ENCODE results near the gene CNTN3. TPM values are rescaled to one million over a fixed set of nuclear protein-coding genes. Genes with fewer than 3 reads are reported as not detected.

Gene CNTN3
- total RNA-seq = 1 to 10 TPM; 1.1 to 2.0 TPM
- polyA plus RNA-seq (2013, experiment 1 of 2) = 4.5 TPM
- polyA plus RNA-seq (2013, experiment 2 of 2) = 4.2 TPM
- long read RNA-seq, experiment 1 = 0 reads
- long read RNA-seq, experiment 2, partial matches to known transcripts = 2 of 5 reads
- long read RNA-seq, experiment 2, other reads (novel, unspliced or antisense) = 3 of 5 reads
- long read RNA-seq, experiment 3, partial matches to known transcripts = 0 of 1 reads
- long read RNA-seq, experiment 3, other reads (novel, unspliced or antisense) = 0 of 1 reads
- long read RNA-seq, experiment 4 = 0 reads

DNA sequence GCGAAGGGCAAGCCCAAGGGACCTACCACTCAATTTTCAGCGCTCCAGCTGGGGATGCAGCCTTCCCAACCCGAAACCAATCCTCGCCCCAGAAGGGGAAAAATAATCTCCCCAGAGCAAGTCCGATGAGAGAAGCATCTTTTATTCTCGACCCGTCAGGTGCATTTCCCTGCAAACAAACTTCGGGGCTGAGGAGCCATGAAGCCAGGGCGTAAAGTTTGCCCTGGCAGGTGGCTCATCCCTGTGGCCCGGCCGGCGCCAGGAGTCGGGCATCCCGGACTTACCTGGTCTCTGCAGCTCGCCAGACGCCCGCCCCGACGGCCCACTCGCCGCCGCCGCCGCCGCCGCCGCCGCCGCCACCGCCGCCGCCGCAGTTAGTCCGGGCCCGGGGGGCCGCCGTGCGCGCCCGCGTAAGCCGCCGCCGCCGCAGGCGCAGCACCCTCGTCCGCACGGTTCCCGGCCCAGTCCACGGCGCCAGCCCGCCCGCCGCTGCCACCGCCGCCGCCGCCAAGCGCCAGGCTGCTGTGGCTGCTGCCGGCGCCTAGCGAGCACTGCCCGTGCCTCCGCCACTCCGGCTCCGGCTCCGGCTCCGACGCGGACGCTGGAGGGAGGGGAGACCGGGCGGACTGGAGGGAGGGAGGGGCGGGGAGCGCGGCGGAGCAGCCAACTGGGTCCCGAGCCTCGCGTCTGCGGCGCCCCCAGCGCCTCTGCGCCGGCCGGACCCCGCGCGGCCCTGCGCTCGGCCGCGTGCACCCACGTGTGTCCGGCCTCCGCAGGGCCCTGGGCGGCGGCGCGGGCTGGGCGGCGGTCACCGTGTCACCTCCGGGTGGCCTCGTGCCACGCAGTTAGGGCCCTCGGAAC is at the start of gene CNTN3:
Gene CNTN3, minus strand, starts transcription at position 553 of the 861 bp plus-strand sequence. CDS start 93,547 bp downstream, outside the sequence.
- H3K9ac ChIP-seq (ENCODE audit: extremely low read depth, low read length, poor library complexity, severe bottlenecking) = no peak within 1 kb of the TSS
- no peaks in the 10 kb centered on the region for H3K36me3 ChIP-seq (ENCODE audit: control insufficient read depth, insufficient read depth, low read length)
- Mint-ChIP-seq H3K4me3 (peak within 1 kb of the TSS; percentile 60), H3K4me1 (peaks cover 13% of the 10 kb centered on the region), H3K36me3 (ENCODE audit: low read depth) (no peaks in the 10 kb centered on the region), H3K27ac (no peak within 1 kb of the TSS), H3K9me3 (no peaks in the 10 kb centered on the region), H3K27me3 (ENCODE audit: insufficient read depth) (peaks cover 89% of the 10 kb centered on the region)
- peaks cover 83% of the 10 kb centered on the region for H3K27me3 ChIP-seq (ENCODE audit: control insufficient read depth, insufficient read depth, low read length, poor library complexity, severe bottlenecking)
- TF ChIP-seq, protein P1, sequence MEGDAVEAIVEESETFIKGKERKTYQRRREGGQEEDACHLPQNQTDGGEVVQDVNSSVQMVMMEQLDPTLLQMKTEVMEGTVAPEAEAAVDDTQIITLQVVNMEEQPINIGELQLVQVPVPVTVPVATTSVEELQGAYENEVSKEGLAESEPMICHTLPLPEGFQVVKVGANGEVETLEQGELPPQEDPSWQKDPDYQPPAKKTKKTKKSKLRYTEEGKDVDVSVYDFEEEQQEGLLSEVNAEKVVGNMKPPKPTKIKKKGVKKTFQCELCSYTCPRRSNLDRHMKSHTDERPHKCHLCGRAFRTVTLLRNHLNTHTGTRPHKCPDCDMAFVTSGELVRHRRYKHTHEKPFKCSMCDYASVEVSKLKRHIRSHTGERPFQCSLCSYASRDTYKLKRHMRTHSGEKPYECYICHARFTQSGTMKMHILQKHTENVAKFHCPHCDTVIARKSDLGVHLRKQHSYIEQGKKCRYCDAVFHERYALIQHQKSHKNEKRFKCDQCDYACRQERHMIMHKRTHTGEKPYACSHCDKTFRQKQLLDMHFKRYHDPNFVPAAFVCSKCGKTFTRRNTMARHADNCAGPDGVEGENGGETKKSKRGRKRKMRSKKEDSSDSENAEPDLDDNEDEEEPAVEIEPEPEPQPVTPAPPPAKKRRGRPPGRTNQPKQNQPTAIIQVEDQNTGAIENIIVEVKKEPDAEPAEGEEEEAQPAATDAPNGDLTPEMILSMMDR (conservative IDR thresholded peaks at IDR 0.05) = no peak
- peak; percentile 85 for DNase-seq
- peak within 1 kb of the TSS; percentile 75 for H3K4me3 ChIP-seq (ENCODE audit: low read length)
- H3K27ac ChIP-seq (ENCODE audit: low read depth, low read length) = no peak within 1 kb of the TSS
- H3K9me3 ChIP-seq (ENCODE audit: control insufficient read depth, low read length) = no peaks in the 10 kb centered on the region
- H3K4me1 ChIP-seq (ENCODE audit: control insufficient read depth, insufficient read depth, low read length) = no peaks in the 10 kb centered on the region
- WGBS, 2 experiments (ENCODE audit: insufficient coverage in 1 of 2, insufficient read length in 1 of 2) = 2 to 12% methylated on average over 13 to 108 of the region's 108 CpGs

GRCh38 chr3:74663178-74663577 is 48.7 kb upstream of the CNTN3 start:
- Mint-ChIP-seq H3K4me1 (no peaks in the 10 kb centered on the region), H3K27me3 (ENCODE audit: insufficient read depth) (no peaks in the 10 kb centered on the region), H3K27ac (no peak overlapping the region), H3K36me3 (ENCODE audit: low read depth) (no peaks in the 10 kb centered on the region), H3K9me3 (peaks cover 20% of the 10 kb centered on the region), H3K4me3 (no peak overlapping the region)
- WGBS, 2 experiments (ENCODE audit: insufficient coverage in 1 of 2, insufficient read length in 1 of 2) = 95 to 100% methylated on average over 2 to 3 of the region's 3 CpGs
- no peaks in the 10 kb centered on the region for H3K4me1 ChIP-seq (ENCODE audit: control insufficient read depth, insufficient read depth, low read length)
- no peak overlapping the region for H3K27ac ChIP-seq (ENCODE audit: low read depth, low read length)
- H3K27me3 ChIP-seq (ENCODE audit: control insufficient read depth, insufficient read depth, low read length, poor library complexity, severe bottlenecking) = no peaks in the 10 kb centered on the region
- no peak for DNase-seq
- H3K4me3 ChIP-seq (ENCODE audit: low read length) = no peak overlapping the region
- peaks cover 21% of the 10 kb centered on the region for H3K9me3 ChIP-seq (ENCODE audit: control insufficient read depth, low read length)
- no peak overlapping the region for H3K9ac ChIP-seq (ENCODE audit: extremely low read depth, low read length, poor library complexity, severe bottlenecking)
- no peaks in the 10 kb centered on the region for H3K36me3 ChIP-seq (ENCODE audit: control insufficient read depth, insufficient read depth, low read length)
- TF ChIP-seq, protein P1 (conservative IDR thresholded peaks at IDR 0.05) = no peak

- H3K4me3 ChIP-seq (ENCODE audit: low read length) = no peak overlapping the region
- no peaks in the 10 kb centered on the region for H3K36me3 ChIP-seq (ENCODE audit: control insufficient read depth, insufficient read depth, low read length)
- no peaks in the 10 kb centered on the region for H3K4me1 Mint-ChIP-seq
- H3K27me3 Mint-ChIP-seq (ENCODE audit: insufficient read depth) = no peaks in the 10 kb centered on the region
- no peak overlapping the region for H3K27ac ChIP-seq (ENCODE audit: low read depth, low read length)
- no peak overlapping the region for H3K27ac Mint-ChIP-seq
- peaks cover 5% of the 10 kb centered on the region for H3K9me3 Mint-ChIP-seq
- DNase-seq = no peak
- H3K9me3 ChIP-seq (ENCODE audit: control insufficient read depth, low read length) = peaks cover 6% of the 10 kb centered on the region
- H3K36me3 Mint-ChIP-seq (ENCODE audit: low read depth) = no peaks in the 10 kb centered on the region
- no peaks in the 10 kb centered on the region for H3K4me1 ChIP-seq (ENCODE audit: control insufficient read depth, insufficient read depth, low read length)
- no peak overlapping the region for H3K9ac ChIP-seq (ENCODE audit: extremely low read depth, low read length, poor library complexity, severe bottlenecking)
- no peak overlapping the region for H3K4me3 Mint-ChIP-seq
- H3K27me3 ChIP-seq (ENCODE audit: control insufficient read depth, insufficient read depth, low read length, poor library complexity, severe bottlenecking) = no peaks in the 10 kb centered on the region
- TF ChIP-seq, protein P1 (conservative IDR thresholded peaks at IDR 0.05) = no peak
Observed at GRCh38 chr3:74661672-74662071, 47.2 kb upstream of the CNTN3 start.
